ENCODE data around the gene GNAZ. TPM values are rescaled to one million over a fixed set of nuclear protein-coding genes. Genes with fewer than 3 reads are reported as not detected.

GNAZ gene
- polyA plus RNA-seq, 3 donors, result 1.5 to 7.8 (median 6.2) TPM

GRCh38 chr22:23109441-23109978, 39.2 kb downstream of the GNAZ start:
- H3K27ac ChIP-seq (ENCODE audit: low read depth, low read length), result no peak overlapping the region

GRCh38 chr22:23110190-23110921, 40.0 kb downstream of the GNAZ start:
- WGBS, 3 donors, result 63 to 75% (median 72%) methylated on average over 10 of the region's 10 CpGs
- no peak overlapping the region for H3K27ac ChIP-seq (ENCODE audit: low read depth, low read length)

More at GRCh38 chr22:23109441-23109978, 39.2 kb downstream of the GNAZ start:
- 70 to 90% (median 86%) methylated on average over 5 of the region's 5 CpGs for WGBS, 3 donors

GRCh38 chr22:23110922-23111527, 40.7 kb downstream of the GNAZ start:
- H3K27ac ChIP-seq (ENCODE audit: low read depth, low read length), result no peak overlapping the region
- 80 to 90% (median 85%) methylated on average over 15 of the region's 15 CpGs for WGBS, 3 donors

GRCh38 chr22:23112472-23113012, 42.2 kb downstream of the GNAZ start:
- 88 to 94% (median 90%) methylated on average over 9 of the region's 9 CpGs for WGBS, 3 donors
- H3K27ac ChIP-seq (ENCODE audit: low read depth, low read length), result no peak overlapping the region

- WGBS, 3 donors, result 58 to 76% (median 64%) methylated on average over 14 of the region's 14 CpGs
- H3K27ac ChIP-seq (ENCODE audit: low read depth, low read length), result no peak overlapping the region
Observed at GRCh38 chr22:23113067-23113846, 42.9 kb downstream of the GNAZ start.

- 83 to 88% (median 88%) methylated on average over 18 of the region's 18 CpGs for WGBS, 3 donors
- no peak overlapping the region for H3K27ac ChIP-seq (ENCODE audit: low read depth, low read length)
Observed at GRCh38 chr22:23113847-23114720, 43.8 kb downstream of the GNAZ start.

- WGBS, 3 donors, result 95 to 100% (median 96%) methylated on average over 2 of the region's 2 CpGs
- no peak overlapping the region for H3K27ac ChIP-seq (ENCODE audit: low read depth, low read length)
Observed at GRCh38 chr22:23114721-23115020, 44.4 kb downstream of the GNAZ start.

GRCh38 chr22:23115369-23115768, 45.0 kb downstream of the GNAZ start:
- WGBS, 3 donors, result 81 to 94% (median 92%) methylated on average over 7 of the region's 7 CpGs
- no peak overlapping the region for H3K27ac ChIP-seq (ENCODE audit: low read depth, low read length)

- H3K27ac ChIP-seq (ENCODE audit: low read depth, low read length), result no peak overlapping the region
- 84 to 92% (median 90%) methylated on average over 18 of the region's 18 CpGs for WGBS, 3 donors
Observed at GRCh38 chr22:23115825-23116494, 45.6 kb downstream of the GNAZ start.

GRCh38 chr22:23116506-23117263, 46.4 kb downstream of the GNAZ start:
- H3K27ac ChIP-seq (ENCODE audit: low read depth, low read length), result no peak overlapping the region
- WGBS, 3 donors, result 81 to 89% (median 88%) methylated on average over 10 of the region's 10 CpGs

- 93 to 99% (median 97%) methylated on average over 10 of the region's 10 CpGs for WGBS, 3 donors
- H3K27ac ChIP-seq (ENCODE audit: low read depth, low read length), result no peak overlapping the region
Observed at GRCh38 chr22:23117275-23117674, 47.0 kb downstream of the GNAZ start.

- 82 to 87% (median 84%) methylated on average over 15 of the region's 15 CpGs for WGBS, 3 donors
- no peak overlapping the region for H3K27ac ChIP-seq (ENCODE audit: low read depth, low read length)
Observed at GRCh38 chr22:23117891-23118646, 47.8 kb downstream of the GNAZ start.

- no peak overlapping the region for H3K27ac ChIP-seq (ENCODE audit: low read depth, low read length)
- WGBS, 3 donors, result 88 to 93% (median 89%) methylated on average over 7 of the region's 7 CpGs
Observed at GRCh38 chr22:23118647-23119493, 48.6 kb downstream of the GNAZ start.

GRCh38 chr22:23119494-23120414, 49.4 kb downstream of the GNAZ start:
- H3K27ac ChIP-seq (ENCODE audit: low read depth, low read length), result no peak overlapping the region
- WGBS, 3 donors, result 69 to 70% (median 69%) methylated on average over 15 of the region's 15 CpGs
